Endothelial cell of umbilical vein (primary cell): ENCODE measurements around the gene PTPN5.

Experiments
- EZH2 ChIP-seq: IDR thresholded peaks from 2 replicates; pipeline ENCODE4 v1.6.1; 2012; ENCODE audit warnings: borderline replicate concordance, low read depth, mild to moderate bottlenecking, moderate library complexity, low read length, inconsistent platforms; ENCODE audit not compliant: severe bottlenecking
- FOS ChIP-seq: IDR thresholded peaks from 2 replicates; pipeline ENCODE4 v1.6.1; 2011; ENCODE audit warnings: mild to moderate bottlenecking, low read length, moderate library complexity, borderline replicate concordance; ENCODE audit not compliant: insufficient read depth
- JUN ChIP-seq: IDR thresholded peaks from 2 replicates; pipeline ENCODE4 v1.6.1; 2011; ENCODE audit warnings: borderline replicate concordance, low read depth; ENCODE audit not compliant: insufficient read length, insufficient read depth
- MAX ChIP-seq: IDR thresholded peaks from 2 replicates; pipeline ENCODE4 v1.6.1; 2011; ENCODE audit not compliant: insufficient read depth, insufficient read length
- MYC ChIP-seq: IDR thresholded peaks from one replicate; pipeline ENCODE4 v1.6.1; 2011; ENCODE audit warnings: mild to moderate bottlenecking, low read depth, low read length
- POLR2A ChIP-seq: IDR thresholded peaks from 2 replicates; pipeline ENCODE4 v1.6.1; 2012; ENCODE audit warnings: low read depth, mild to moderate bottlenecking, control low read depth, low read length
- POLR2AphosphoS5 ChIP-seq: IDR thresholded peaks from 2 replicates; pipeline ENCODE4 v1.6.1; 2012; ENCODE audit warnings: low read depth, mild to moderate bottlenecking, control low read depth, low read length, moderate library complexity; ENCODE audit not compliant: insufficient read depth
- TF ChIP-seq, protein P1 (sequence below), 2 donors: IDR thresholded peaks; 1 replicate in 1 of 2; 2 replicates in 1 of 2; pipeline ENCODE4 v1.5.1; 2011; ENCODE audit warnings: low read length in 2 of 2, mild to moderate bottlenecking in 2 of 2, moderate library complexity in 2 of 2, control low read depth in 1 of 2, inconsistent platforms in 1 of 2, low read depth in 1 of 2; ENCODE audit not compliant: insufficient read depth in 1 of 2; ENCODE audit errors: extremely low read depth in 1 of 2

GRCh38 chr11:18720091-18720807 is 71.3 kb downstream of the PTPN5 start:
- TF ChIP-seq, protein P1, sequence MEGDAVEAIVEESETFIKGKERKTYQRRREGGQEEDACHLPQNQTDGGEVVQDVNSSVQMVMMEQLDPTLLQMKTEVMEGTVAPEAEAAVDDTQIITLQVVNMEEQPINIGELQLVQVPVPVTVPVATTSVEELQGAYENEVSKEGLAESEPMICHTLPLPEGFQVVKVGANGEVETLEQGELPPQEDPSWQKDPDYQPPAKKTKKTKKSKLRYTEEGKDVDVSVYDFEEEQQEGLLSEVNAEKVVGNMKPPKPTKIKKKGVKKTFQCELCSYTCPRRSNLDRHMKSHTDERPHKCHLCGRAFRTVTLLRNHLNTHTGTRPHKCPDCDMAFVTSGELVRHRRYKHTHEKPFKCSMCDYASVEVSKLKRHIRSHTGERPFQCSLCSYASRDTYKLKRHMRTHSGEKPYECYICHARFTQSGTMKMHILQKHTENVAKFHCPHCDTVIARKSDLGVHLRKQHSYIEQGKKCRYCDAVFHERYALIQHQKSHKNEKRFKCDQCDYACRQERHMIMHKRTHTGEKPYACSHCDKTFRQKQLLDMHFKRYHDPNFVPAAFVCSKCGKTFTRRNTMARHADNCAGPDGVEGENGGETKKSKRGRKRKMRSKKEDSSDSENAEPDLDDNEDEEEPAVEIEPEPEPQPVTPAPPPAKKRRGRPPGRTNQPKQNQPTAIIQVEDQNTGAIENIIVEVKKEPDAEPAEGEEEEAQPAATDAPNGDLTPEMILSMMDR (IDR thresholded peaks at IDR 0.05; ENCODE audit: extremely low read depth in 1 of 2, insufficient read depth in 1 of 2, low read depth in 1 of 2, low read length in 2 of 2): no peak
- TF ChIP-seq POLR2A (no peak), JUN (no peak), EZH2 (no peak), POLR2AphosphoS5 (no peak), MAX (no peak), FOS (no peak), MYC (no peak)
